Adrenal gland (tissue), 12 donors: ENCODE results near the gene PPIL4. TPM values are rescaled to one million over a fixed set of nuclear protein-coding genes. Genes with fewer than 3 reads are reported as not detected.

Source experiments
- DNase-seq, 7 donors: peaks; one replicate each; pipeline ENCODE4 v3.0.0-alpha.2; 2019 to 2020
- H3K27ac ChIP-seq, 5 donors: fragments of 200-600 bp; sonication (generic) in 4 of 5; 1 replicate in 3 of 5; 2 replicates in 2 of 5; pipeline versions ENCODE4 v1.5.1 to v1.8.0; 2016 to 2020; ENCODE audit warnings: mild to moderate bottlenecking in 1 of 5
- H3K27me3 ChIP-seq: fragments of 200-600 bp; 2 replicates; pipeline ENCODE4 v1.8.0; 2021
- H3K36me3 ChIP-seq, 2 donors: fragments of 200-600 bp; replicated peaks in 1 of 2; 1 replicate in 1 of 2; 2 replicates in 1 of 2; pipeline versions ENCODE4 v1.5.1 to v1.8.0; 2018 to 2022
- H3K4me1 ChIP-seq, 2 donors: fragments of 200-600 bp; replicated peaks in 1 of 2; 1 replicate in 1 of 2; 2 replicates in 1 of 2; pipeline versions ENCODE4 v1.5.1 to v1.8.0; 2018 to 2021
- H3K4me3 ChIP-seq, 4 donors: fragments of 200-600 bp; sonication (generic) in 3 of 4; one replicate each; pipeline ENCODE4 v1.5.1; 2016 to 2018
- H3K9me3 ChIP-seq, 3 donors: fragments of 200-600 bp; sonication (generic) in 1 of 3; replicated peaks in 1 of 3; 1 replicate in 2 of 3; 2 replicates in 1 of 3; pipeline versions ENCODE4 v1.5.1 to v1.8.0; 2016 to 2021
- POLR2A ChIP-seq, 2 donors: fragments of 450-650 bp; IDR thresholded peaks; one replicate each; pipeline ENCODE4 v1.6.1; 2017; ENCODE audit warnings: antibody characterized with exemption in 2 of 2, mild to moderate bottlenecking in 2 of 2, moderate library complexity in 1 of 2
- WGBS, 4 donors: extraction: QIAGEN DNeasy Blood & Tissue Kit in 2 of 4; methylation state at CpG; one replicate each; pipeline versions ENCODE4 v1.1.5 to v1.1.7; 2013 to 2017; 5-methylcytosine and 5-hydroxymethylcytosine counted together
- intact Hi-C, 2 donors: fragments of 100-400 bp; cut with DNase I; formaldehyde crosslinking; loops; one replicate each; pipeline versions ENCODE4 v1.14.1 to v1.15.0; 2022 to 2023
- polyA plus RNA-seq, 3 donors: library from polyadenylated mRNA; stranded (reverse); fragments of 200-250 nt in 2 of 3; fragments of 350-450 nt in 1 of 3; fragmentation: Illumina TruSeq in 1 of 3; extraction: RNeasy Lipid Tissue Mini Kit (QIAGEN cat#74804) in 1 of 3; gene quantifications; one replicate each; pipeline ENCODE4 v1.2.3, GENCODE V29; 2013 to 2014
- total RNA-seq, 9 donors: library from RNA; depleted of rRNA in 4 of 9; stranded (reverse); fragments of >200 nt in 4 of 9; fragments of 120-200 nt in 1 of 9; fragmentation: NEBNext Ultra II Directional in 1 of 9; extraction: Animal tissue kit (Norgen Biotek cat#: 25700) in 1 of 9; gene quantifications; one replicate each; pipeline versions ENCODE4 v1.1.0 to v1.2.4, GENCODE V29; 2013 to 2023
- TF ChIP-seq, protein P1 (sequence below), 6 experiments: fragments of 450-650 bp in 4 of 6; fragments of 200-600 bp in 2 of 6; sonication (generic) in 1 of 6; IDR thresholded peaks; 1 replicate in 5 of 6; 2 replicates in 1 of 6; pipeline versions ENCODE4 v1.5.1 to v1.8.0; 2016 to 2021; ENCODE audit warnings: antibody characterized with exemption in 6 of 6, mild to moderate bottlenecking in 2 of 6, moderate library complexity in 1 of 6
- donor health status: healthy with polysubstance abuse.
- donor health status: Bipolar disorder and iron deficiency.
- donor health status: DM: yes; HTN: yes; CAD: no.
- donor health status: DM: no; HTN: no; CAD: no.
- donor health status: DM: no; HTN: no; CAD: no.
- donor health status: DM: yes; HTN: yes; CAD: no.

PPIL4 gene
- total and polyA plus RNA-seq, 12 donors, result 15.1 to 56.9 (median 25.8) TPM

DNA sequence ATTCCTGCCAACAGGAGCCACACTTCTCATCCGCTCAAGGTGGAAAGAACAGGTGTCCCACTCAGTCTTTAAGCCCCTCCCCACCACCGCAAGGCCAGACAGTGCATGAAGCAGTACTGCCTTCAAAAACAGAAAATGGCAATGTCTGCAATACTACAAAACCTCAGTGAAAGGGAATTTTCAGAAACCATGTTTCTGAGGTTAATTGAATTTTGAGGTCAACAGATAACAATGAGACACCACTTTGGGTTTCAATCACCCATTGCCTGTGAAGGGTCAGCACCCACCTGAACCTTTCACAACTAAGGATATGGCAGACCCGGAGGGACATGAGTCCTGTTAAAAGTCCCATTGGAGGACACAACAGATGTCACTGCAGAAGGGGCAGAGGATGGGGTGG is 74.0 kb downstream of the PPIL4 start:
- intact Hi-C loops, result no loop called here
- no peak for TF ChIP-seq POLR2A (IDR thresholded peaks at IDR 0.05)
- TF ChIP-seq, protein P1, sequence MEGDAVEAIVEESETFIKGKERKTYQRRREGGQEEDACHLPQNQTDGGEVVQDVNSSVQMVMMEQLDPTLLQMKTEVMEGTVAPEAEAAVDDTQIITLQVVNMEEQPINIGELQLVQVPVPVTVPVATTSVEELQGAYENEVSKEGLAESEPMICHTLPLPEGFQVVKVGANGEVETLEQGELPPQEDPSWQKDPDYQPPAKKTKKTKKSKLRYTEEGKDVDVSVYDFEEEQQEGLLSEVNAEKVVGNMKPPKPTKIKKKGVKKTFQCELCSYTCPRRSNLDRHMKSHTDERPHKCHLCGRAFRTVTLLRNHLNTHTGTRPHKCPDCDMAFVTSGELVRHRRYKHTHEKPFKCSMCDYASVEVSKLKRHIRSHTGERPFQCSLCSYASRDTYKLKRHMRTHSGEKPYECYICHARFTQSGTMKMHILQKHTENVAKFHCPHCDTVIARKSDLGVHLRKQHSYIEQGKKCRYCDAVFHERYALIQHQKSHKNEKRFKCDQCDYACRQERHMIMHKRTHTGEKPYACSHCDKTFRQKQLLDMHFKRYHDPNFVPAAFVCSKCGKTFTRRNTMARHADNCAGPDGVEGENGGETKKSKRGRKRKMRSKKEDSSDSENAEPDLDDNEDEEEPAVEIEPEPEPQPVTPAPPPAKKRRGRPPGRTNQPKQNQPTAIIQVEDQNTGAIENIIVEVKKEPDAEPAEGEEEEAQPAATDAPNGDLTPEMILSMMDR (IDR thresholded peaks at IDR 0.05), result no peak
- no peak for DNase-seq
- WGBS, 4 donors, result 59 to 90% (median 76%) methylated on average over 3 of the region's 3 CpGs
- Histone ChIP-seq H3K4me1 (no peaks in the 10 kb centered on the region), H3K4me3 (no peak overlapping the region), H3K27me3 (no peaks in the 10 kb centered on the region), H3K9me3 (no peaks in the 10 kb centered on the region), H3K27ac (no peak overlapping the region), H3K36me3 (no peaks in the 10 kb centered on the region)

DNA sequence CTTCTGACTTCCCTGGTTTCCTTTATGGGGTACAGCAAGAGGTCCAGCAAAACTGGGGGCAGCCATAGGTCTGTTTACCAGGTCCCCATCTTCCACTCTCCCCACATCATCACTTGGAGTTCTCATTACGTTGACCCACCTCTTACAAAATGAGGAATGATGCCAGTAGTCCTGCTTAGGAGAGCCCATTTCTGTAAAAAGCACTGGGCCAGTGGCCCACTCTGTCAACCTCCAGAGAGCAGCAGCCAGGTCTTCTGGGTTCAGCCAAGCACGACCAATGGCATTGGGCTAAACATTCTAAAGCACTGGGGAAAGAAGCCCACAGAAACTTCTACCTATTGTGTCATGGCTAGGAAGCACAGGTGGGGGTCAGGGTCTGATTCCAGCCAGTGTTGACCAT is 74.9 kb downstream of the PPIL4 start:
- no peaks in the 10 kb centered on the region for H3K36me3 ChIP-seq
- H3K27ac ChIP-seq, result no peak overlapping the region
- H3K4me1 ChIP-seq, result no peaks in the 10 kb centered on the region
- no peak overlapping the region for H3K4me3 ChIP-seq
- TF ChIP-seq POLR2A (IDR thresholded peaks at IDR 0.05), result no peak
- TF ChIP-seq, protein P1 (IDR thresholded peaks at IDR 0.05), result no peak
- no peak for DNase-seq
- intact Hi-C loops, result no loop called here
- no peaks in the 10 kb centered on the region for H3K27me3 ChIP-seq
- 97 to 100% (median 98%) methylated on average over 2 of the region's 2 CpGs for WGBS, 4 donors
- H3K9me3 ChIP-seq, result no peaks in the 10 kb centered on the region

DNA sequence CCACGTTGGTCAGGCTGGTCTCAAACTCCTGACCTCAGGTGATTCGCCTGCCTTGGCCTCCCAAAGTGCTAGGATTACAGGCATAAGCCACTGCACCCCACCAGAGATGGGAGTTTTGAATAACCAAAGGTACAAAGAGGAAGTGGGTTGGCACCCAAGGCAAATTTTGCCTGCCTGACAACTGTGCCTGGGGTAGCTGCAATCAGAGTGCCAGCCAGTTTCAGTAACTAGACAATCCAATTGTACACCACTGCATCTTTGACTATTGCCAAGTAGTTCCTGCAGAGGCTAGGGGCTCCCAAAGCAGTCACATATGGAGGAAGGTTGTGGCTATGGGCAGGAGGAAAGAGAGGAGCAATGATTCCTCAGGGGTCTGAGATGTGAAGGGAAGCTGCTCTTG is 77.7 kb downstream of the PPIL4 start:
- intact Hi-C loops, result no loop called here
- no peaks in the 10 kb centered on the region for H3K36me3 ChIP-seq
- DNase-seq, result no peak
- peaks cover 0 to 7% of the 10 kb centered on the region in 2 donors for H3K4me1 ChIP-seq
- no peaks in the 10 kb centered on the region for H3K27me3 ChIP-seq
- H3K27ac ChIP-seq, result no peak overlapping the region
- 79 to 93% (median 86%) methylated on average over 2 of the region's 2 CpGs for WGBS, 4 donors
- TF ChIP-seq, protein P1 (IDR thresholded peaks at IDR 0.05), result no peak
- no peak for TF ChIP-seq POLR2A (IDR thresholded peaks at IDR 0.05)
- H3K9me3 ChIP-seq, result no peaks in the 10 kb centered on the region
- no peak overlapping the region for H3K4me3 ChIP-seq

DNA sequence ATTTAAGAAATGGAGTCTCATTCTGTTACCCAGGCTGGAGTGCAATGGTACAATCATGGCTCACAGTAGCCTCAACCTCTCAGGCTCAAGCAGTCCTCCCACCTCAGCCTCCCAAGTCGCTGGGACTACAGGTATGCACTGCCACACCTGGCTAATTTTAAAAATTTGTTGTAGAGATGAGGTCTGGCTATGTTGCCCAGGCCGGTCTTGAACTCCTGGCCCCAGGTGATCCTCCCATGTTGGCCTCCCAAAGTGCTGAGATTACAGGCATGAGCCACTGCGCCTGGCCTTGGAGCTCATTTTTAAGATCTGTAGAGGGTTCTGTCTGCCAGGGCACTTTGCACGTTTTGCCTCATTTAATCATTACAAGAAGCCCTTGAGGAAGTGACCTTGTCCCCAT is 78.6 kb downstream of the PPIL4 start:
- DNase-seq, result no peak
- H3K27me3 ChIP-seq, result no peaks in the 10 kb centered on the region
- H3K4me3 ChIP-seq, result no peak overlapping the region
- TF ChIP-seq POLR2A (IDR thresholded peaks at IDR 0.05), result no peak
- TF ChIP-seq, protein P1 (IDR thresholded peaks at IDR 0.05), result no peak
- no peak overlapping the region for H3K27ac ChIP-seq
- no peaks in the 10 kb centered on the region for H3K9me3 ChIP-seq
- no peaks in the 10 kb centered on the region for H3K36me3 ChIP-seq
- H3K4me1 ChIP-seq, result peaks cover 0 to 7% of the 10 kb centered on the region in 2 donors
- 68 to 80% (median 73%) methylated on average over 4 of the region's 4 CpGs for WGBS, 4 donors
- intact Hi-C loops, result no loop called here
